NCI-H2171 treated with DMSO at 0.1 percent for 48 hours (cell line): ENCODE measurements around the gene ME3.
"Not testable (repeated sequence)": the region's sequence is repeated elsewhere in the genome, so short reads cannot be mapped to it uniquely, and the experiment has no call there.

Experiments used
- DNase-seq: peaks from one replicate; lab custom pipeline; 2025; lab: John Stamatoyannopoulos, UW

ME3 gene

GRCh38 chr11:86587264-86588193, 84.9 kb downstream of the ME3 start:
- no peak for DNase-seq

- DNase-seq = no peak
Observed at GRCh38 chr11:86586307-86586706, 86.1 kb downstream of the ME3 start.

- DNase-seq = no peak
Observed at GRCh38 chr11:86582898-86583297, 89.5 kb downstream of the ME3 start.

GRCh38 chr11:86580535-86580934, 91.9 kb downstream of the ME3 start:
- no peak for DNase-seq

GRCh38 chr11:86579406-86579731, 93.0 kb downstream of the ME3 start:
- DNase-seq = peak; percentile 76

GRCh38 chr11:86578727-86579405, 93.5 kb downstream of the ME3 start:
- no peak for DNase-seq

GRCh38 chr11:86577644-86578636, 94.5 kb downstream of the ME3 start:
- no peak for DNase-seq

GRCh38 chr11:86576946-86577624, 95.3 kb downstream of the ME3 start:
- no peak for DNase-seq

- DNase-seq = no peak
Observed at GRCh38 chr11:86575927-86576326, 96.5 kb downstream of the ME3 start.

GRCh38 chr11:86575208-86575855, 97.1 kb downstream of the ME3 start:
- no peak for DNase-seq

- DNase-seq = peak; percentile 61
Observed at GRCh38 chr11:86574493-86575207, 97.8 kb downstream of the ME3 start.

- no peak for DNase-seq
Observed at GRCh38 chr11:86571273-86571948, 101.0 kb downstream of the ME3 start.

GRCh38 chr11:86570451-86570850, 102.0 kb downstream of the ME3 start:
- DNase-seq = no peak

- DNase-seq = no peak
Observed at GRCh38 chr11:86570020-86570419, 102.4 kb downstream of the ME3 start.

- no peak for DNase-seq
Observed at GRCh38 chr11:86569109-86569508, 103.3 kb downstream of the ME3 start.

GRCh38 chr11:86565801-86566312, 106.6 kb downstream of the ME3 start:
- no peak for DNase-seq

- DNase-seq = no peak
Observed at GRCh38 chr11:86565388-86565787, 107.0 kb downstream of the ME3 start.

GRCh38 chr11:86562842-86563241, 109.6 kb downstream of the ME3 start:
- not testable (repeated sequence) for DNase-seq

- DNase-seq = no peak
Observed at GRCh38 chr11:86559311-86559945, 113.0 kb downstream of the ME3 start.
